HG03139 (cell line): ENCODE results near the gene UMAD1.

Source experiments
- ATAC-seq: cut with Tn5 transposase; IDR thresholded peaks from one replicate; pipeline ENCODE4 v1.9.1; 2021; ENCODE audit not compliant: unreplicated experiment

Gene UMAD1

GRCh38 chr7:7720193-7720592, 79.6 kb downstream of the UMAD1 start:
- no peak for ATAC-seq

- ATAC-seq, result no peak
Measured at GRCh38 chr7:7720750-7721621, 80.4 kb downstream of the UMAD1 start.

- no peak for ATAC-seq
Measured at GRCh38 chr7:7731732-7732131, 91.2 kb downstream of the UMAD1 start.

- no peak for ATAC-seq
Measured at GRCh38 chr7:7732621-7733281, 92.2 kb downstream of the UMAD1 start.

- no peak for ATAC-seq
Measured at GRCh38 chr7:7736671-7737070, 96.1 kb downstream of the UMAD1 start.

- ATAC-seq, result no peak
Measured at GRCh38 chr7:7737674-7738073, 97.1 kb downstream of the UMAD1 start.

- ATAC-seq, result no peak
Measured at GRCh38 chr7:7738177-7738576, 97.6 kb downstream of the UMAD1 start.

- no peak for ATAC-seq
Measured at GRCh38 chr7:7738622-7739021, 98.1 kb downstream of the UMAD1 start.

- no peak for ATAC-seq
Measured at GRCh38 chr7:7739204-7740036, 98.9 kb downstream of the UMAD1 start.

GRCh38 chr7:7740037-7740355, 99.4 kb downstream of the UMAD1 start:
- no peak for ATAC-seq

GRCh38 chr7:7742223-7742622, 101.7 kb downstream of the UMAD1 start:
- no peak for ATAC-seq

- ATAC-seq, result no peak
Measured at GRCh38 chr7:7745258-7745657, 104.7 kb downstream of the UMAD1 start.

GRCh38 chr7:7745966-7746365, 105.4 kb downstream of the UMAD1 start:
- ATAC-seq, result no peak

- no peak for ATAC-seq
Measured at GRCh38 chr7:7746458-7746857, 105.9 kb downstream of the UMAD1 start.

GRCh38 chr7:7750571-7751242, 110.2 kb downstream of the UMAD1 start:
- ATAC-seq, result no peak

GRCh38 chr7:7751243-7752092, 110.9 kb downstream of the UMAD1 start:
- ATAC-seq, result no peak

GRCh38 chr7:7756577-7756976, 116.0 kb downstream of the UMAD1 start:
- no peak for ATAC-seq

GRCh38 chr7:7757576-7757975, 117.0 kb downstream of the UMAD1 start:
- ATAC-seq, result no peak

GRCh38 chr7:7761340-7761973, 120.9 kb downstream of the UMAD1 start:
- ATAC-seq, result no peak
